Panc1 (cell line): ENCODE data around the gene CAV2. TPM values are rescaled to one million over a fixed set of nuclear protein-coding genes. Genes with fewer than 3 reads are reported as not detected.

Experiments
- ATAC-seq: fragments of 200-7000 bp; cut with Tn5 transposase; 2 replicates; pipeline ENCODE4 v1.9.1; 2020; ENCODE audit warnings: mild to moderate bottlenecking, moderate library complexity
- BruUV-seq: library from RNA; stranded (reverse); fragments of 400-500 nt; replicated peaks from 2 replicates; lab custom pipeline; 2021; lab: Mats Ljungman, UMichigan
- CTCF ChIA-PET: fragments of 300-600 bp; sonication (Branson Sonifier 250); formaldehyde crosslinking; loops from one replicate; lab custom pipeline; 2022; ENCODE audit warnings: antibody characterized with exemption; lab: Charles Lee
- POLR2A ChIA-PET: fragments of 300-600 bp; sonication (Branson Sonifier 250); formaldehyde crosslinking; loops from one replicate; lab custom pipeline; 2022; ENCODE audit warnings: antibody characterized with exemption; lab: Charles Lee
- DNase-seq: peaks from one replicate; pipeline ENCODE4 v3.0.0-alpha.2; 2010; ENCODE audit warnings: low read depth, low spot score
- H3K27ac ChIP-seq: 2 replicates; pipeline ENCODE4 v1.5.1; 2011; ENCODE audit warnings: mild to moderate bottlenecking, low read length, inconsistent platforms
- H3K27me3 ChIP-seq: fragments of 200-500 bp; sonication (Bioruptor generic); 2 replicates; pipeline ENCODE4 v1.6.0; 2014; ENCODE audit warnings: low read length, inconsistent platforms; ENCODE audit not compliant: control insufficient read depth, insufficient read depth
- H3K36me3 ChIP-seq: fragments of 200-500 bp; sonication (Bioruptor generic); 2 replicates; pipeline ENCODE4 v1.5.1; 2014; ENCODE audit warnings: inconsistent platforms, mild to moderate bottlenecking, low read length, moderate library complexity; ENCODE audit not compliant: control insufficient read depth, insufficient read depth
- H3K4me1 ChIP-seq: 2 replicates; pipeline ENCODE4 v1.5.1; 2011; ENCODE audit warnings: inconsistent platforms, mild to moderate bottlenecking, low read length, moderate library complexity; ENCODE audit not compliant: control insufficient read depth, insufficient read depth
- H3K4me3 ChIP-seq, 2 experiments: 2 replicates each; pipeline ENCODE4 v1.5.1; 2011 to 2012; ENCODE audit warnings: low read depth in 2 of 2, low read length in 2 of 2, mild to moderate bottlenecking in 2 of 2, inconsistent platforms in 1 of 2, moderate library complexity in 1 of 2
- H3K9me3 ChIP-seq: fragments of 200-500 bp; sonication (Bioruptor generic); 2 replicates; pipeline ENCODE4 v1.5.1; 2014; ENCODE audit warnings: low read depth, mild to moderate bottlenecking, inconsistent platforms, low read length, moderate library complexity; ENCODE audit not compliant: control insufficient read depth, insufficient read depth
- POLR2AphosphoS5 ChIP-seq: IDR thresholded peaks from 2 replicates; pipeline ENCODE4 v1.6.1; 2012; ENCODE audit warnings: mild to moderate bottlenecking, low read depth, low read length, moderate library complexity
- SIN3A ChIP-seq: IDR thresholded peaks from 2 replicates; pipeline ENCODE4 v1.6.1; 2012; ENCODE audit warnings: low read depth, mild to moderate bottlenecking, low read length, moderate library complexity, borderline replicate concordance; ENCODE audit not compliant: insufficient read depth
- TCF7L2 ChIP-seq: IDR thresholded peaks from 2 replicates; pipeline ENCODE4 v1.6.1; 2011; ENCODE audit warnings: mild to moderate bottlenecking, low read depth, low read length, inconsistent platforms
- in situ Hi-C: cut with HindIII; loops from 2 replicates; pipeline ENCODE4 v1.10.0; 2016; ENCODE audit warnings: low sequenced_read_pairs, low pct_unique_long_range_greater_than_20kb
- intact Hi-C: fragments of 100-400 bp; cut with micrococcal nuclease; formaldehyde crosslinking; loops from one replicate; pipeline ENCODE4 v1.10.0; 2022; ENCODE audit not compliant: unreplicated experiment
- total RNA-seq: library from RNA; stranded (reverse); gene quantifications from one replicate; pipeline ENCODE4 v1.2.1, GENCODE V29; 2021; ENCODE audit not compliant: unreplicated experiment
- TF ChIP-seq, protein P1 (sequence below): fragments of 450-650 bp; IDR thresholded peaks from 2 replicates; pipeline ENCODE4 v1.5.1; 2017; ENCODE audit warnings: mild to moderate bottlenecking
- TF ChIP-seq, protein P2 (sequence below), 2 experiments: IDR thresholded peaks; 2 replicates each; pipeline ENCODE4 v1.6.1; 2011 to 2012; ENCODE audit warnings: low read depth in 2 of 2, control low read depth in 1 of 2, low read length in 1 of 2, mild to moderate bottlenecking in 1 of 2, moderate library complexity in 1 of 2; ENCODE audit not compliant: insufficient read depth in 1 of 2

The CAV2 gene
- total RNA-seq, 1 experiment from 2014 or later: 217 TPM

DNA sequence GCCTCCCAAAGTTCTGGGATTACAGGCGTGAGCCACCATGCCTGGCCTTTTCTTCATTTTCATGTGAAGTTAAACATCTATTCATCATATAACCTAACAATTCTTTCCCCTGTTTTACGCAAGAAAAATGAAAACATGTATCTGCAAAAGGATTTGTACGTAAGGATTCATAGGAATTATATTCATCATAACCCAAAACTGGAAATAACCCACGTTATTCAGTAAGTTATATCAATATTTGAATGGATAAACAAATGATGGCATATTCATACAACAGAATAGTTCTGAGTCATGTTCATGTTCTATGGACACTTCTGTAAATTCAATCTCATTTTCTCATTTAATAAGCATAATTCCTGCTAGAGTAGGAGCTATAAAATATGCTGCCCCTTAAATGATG is 35.2 kb upstream of the CAV2 start:
- ChIA-PET POLR2A (no interaction called here), CTCF (no interaction called here)
- intact Hi-C loops (no loop called here), in situ Hi-C loops (no loop called here)
- no peaks in the 10 kb centered on the region; the same call in 1 of the 2 replicates for H3K9me3 ChIP-seq
- peaks cover 10% of the 10 kb centered on the region; the same call in 1 of the 2 replicates for H3K4me1 ChIP-seq
- no TSS peak for BruUV-seq
- no peaks in the 10 kb centered on the region for H3K36me3 ChIP-seq
- ATAC-seq (no peak), DNase-seq (no peak)
- H3K27me3 ChIP-seq: no peaks in the 10 kb centered on the region
- TF ChIP-seq POLR2AphosphoS5: no peak
- no peak for TF ChIP-seq TCF7L2
- no peak for TF ChIP-seq SIN3A
- TF ChIP-seq, protein P1, sequence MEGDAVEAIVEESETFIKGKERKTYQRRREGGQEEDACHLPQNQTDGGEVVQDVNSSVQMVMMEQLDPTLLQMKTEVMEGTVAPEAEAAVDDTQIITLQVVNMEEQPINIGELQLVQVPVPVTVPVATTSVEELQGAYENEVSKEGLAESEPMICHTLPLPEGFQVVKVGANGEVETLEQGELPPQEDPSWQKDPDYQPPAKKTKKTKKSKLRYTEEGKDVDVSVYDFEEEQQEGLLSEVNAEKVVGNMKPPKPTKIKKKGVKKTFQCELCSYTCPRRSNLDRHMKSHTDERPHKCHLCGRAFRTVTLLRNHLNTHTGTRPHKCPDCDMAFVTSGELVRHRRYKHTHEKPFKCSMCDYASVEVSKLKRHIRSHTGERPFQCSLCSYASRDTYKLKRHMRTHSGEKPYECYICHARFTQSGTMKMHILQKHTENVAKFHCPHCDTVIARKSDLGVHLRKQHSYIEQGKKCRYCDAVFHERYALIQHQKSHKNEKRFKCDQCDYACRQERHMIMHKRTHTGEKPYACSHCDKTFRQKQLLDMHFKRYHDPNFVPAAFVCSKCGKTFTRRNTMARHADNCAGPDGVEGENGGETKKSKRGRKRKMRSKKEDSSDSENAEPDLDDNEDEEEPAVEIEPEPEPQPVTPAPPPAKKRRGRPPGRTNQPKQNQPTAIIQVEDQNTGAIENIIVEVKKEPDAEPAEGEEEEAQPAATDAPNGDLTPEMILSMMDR: no peak
- TF ChIP-seq, protein P2, sequence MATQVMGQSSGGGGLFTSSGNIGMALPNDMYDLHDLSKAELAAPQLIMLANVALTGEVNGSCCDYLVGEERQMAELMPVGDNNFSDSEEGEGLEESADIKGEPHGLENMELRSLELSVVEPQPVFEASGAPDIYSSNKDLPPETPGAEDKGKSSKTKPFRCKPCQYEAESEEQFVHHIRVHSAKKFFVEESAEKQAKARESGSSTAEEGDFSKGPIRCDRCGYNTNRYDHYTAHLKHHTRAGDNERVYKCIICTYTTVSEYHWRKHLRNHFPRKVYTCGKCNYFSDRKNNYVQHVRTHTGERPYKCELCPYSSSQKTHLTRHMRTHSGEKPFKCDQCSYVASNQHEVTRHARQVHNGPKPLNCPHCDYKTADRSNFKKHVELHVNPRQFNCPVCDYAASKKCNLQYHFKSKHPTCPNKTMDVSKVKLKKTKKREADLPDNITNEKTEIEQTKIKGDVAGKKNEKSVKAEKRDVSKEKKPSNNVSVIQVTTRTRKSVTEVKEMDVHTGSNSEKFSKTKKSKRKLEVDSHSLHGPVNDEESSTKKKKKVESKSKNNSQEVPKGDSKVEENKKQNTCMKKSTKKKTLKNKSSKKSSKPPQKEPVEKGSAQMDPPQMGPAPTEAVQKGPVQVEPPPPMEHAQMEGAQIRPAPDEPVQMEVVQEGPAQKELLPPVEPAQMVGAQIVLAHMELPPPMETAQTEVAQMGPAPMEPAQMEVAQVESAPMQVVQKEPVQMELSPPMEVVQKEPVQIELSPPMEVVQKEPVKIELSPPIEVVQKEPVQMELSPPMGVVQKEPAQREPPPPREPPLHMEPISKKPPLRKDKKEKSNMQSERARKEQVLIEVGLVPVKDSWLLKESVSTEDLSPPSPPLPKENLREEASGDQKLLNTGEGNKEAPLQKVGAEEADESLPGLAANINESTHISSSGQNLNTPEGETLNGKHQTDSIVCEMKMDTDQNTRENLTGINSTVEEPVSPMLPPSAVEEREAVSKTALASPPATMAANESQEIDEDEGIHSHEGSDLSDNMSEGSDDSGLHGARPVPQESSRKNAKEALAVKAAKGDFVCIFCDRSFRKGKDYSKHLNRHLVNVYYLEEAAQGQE (IDR thresholded peaks at IDR 0.05; ENCODE audit: insufficient read depth in 1 of 2, low read depth in 2 of 2, low read length in 1 of 2): no peak
- H3K27ac ChIP-seq: peak overlapping the region; percentile 60; the same call in 1 of the 2 replicates
- no peak overlapping the region for H3K4me3 ChIP-seq

DNA sequence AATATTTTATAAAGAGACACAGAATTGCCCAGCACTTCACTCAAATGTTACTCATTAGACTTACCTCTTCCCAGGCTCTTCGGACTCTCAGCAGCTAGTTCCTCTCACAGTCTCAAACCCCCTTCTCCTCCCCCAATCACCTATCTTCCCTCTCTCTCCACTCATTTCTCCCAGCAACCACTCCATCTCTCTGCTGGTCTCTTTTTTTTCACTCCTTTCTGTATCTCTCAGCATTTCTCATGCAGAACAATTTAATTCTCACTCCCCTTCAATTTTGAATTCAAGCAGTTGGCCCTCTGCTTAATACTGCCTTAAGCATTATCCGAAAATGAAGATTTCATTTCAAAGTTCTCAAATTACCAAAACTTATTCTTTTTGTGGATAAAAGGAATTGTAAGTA is 34.4 kb upstream of the CAV2 start:
- Histone ChIP-seq H3K9me3 (no peaks in the 10 kb centered on the region; the same call in 1 of the 2 replicates), H3K4me1 (peaks cover 10% of the 10 kb centered on the region; the same call in 1 of the 2 replicates), H3K36me3 (no peaks in the 10 kb centered on the region), H3K27me3 (no peaks in the 10 kb centered on the region), H3K27ac (peak overlapping the region; percentile 60; the same call in 1 of the 2 replicates), H3K4me3 (no peak overlapping the region)
- ATAC-seq (no peak), DNase-seq (no peak)
- ChIA-PET POLR2A (interaction anchor here (0.8 kb wide), 1 partner anchor 109 kb away, joined by 4 read pairs; no protein-coding TSS in a partner anchor), CTCF (no interaction called here)
- intact Hi-C loops (no loop called here), in situ Hi-C loops (no loop called here)
- TF ChIP-seq TCF7L2 (no peak), POLR2AphosphoS5 (no peak), SIN3A (no peak)
- TF ChIP-seq, protein P2 (IDR thresholded peaks at IDR 0.05; ENCODE audit: insufficient read depth in 1 of 2, low read depth in 2 of 2, low read length in 1 of 2): no peak
- TF ChIP-seq, protein P1: no peak
- BruUV-seq: no TSS peak
